ENCODE measurements around the gene CSNK2A2. TPM values are rescaled to one million over a fixed set of nuclear protein-coding genes. Genes with fewer than 3 reads are reported as not detected.

CSNK2A2 gene
- total and polyA plus RNA-seq, 10 of the 15 experiments (the other 5 are each of a cell fraction or from before 2014, with no cell fraction given): 17.4 to 79.1 (median 29.4) TPM

- no peak for FAIRE-seq
- ChIA-PET CTCF (interaction anchor here (1.4 to 13.7 kb wide), 3 partner anchors 8 to 20 kb away, joined by 5 to 186 read pairs (median 14); partner anchors contain the start of gene CFAP20), RAD21 (ENCODE audit: unreplicated experiment) (interaction anchor here (1.1 to 4.4 kb wide), 2 partner anchors 10 to 17 kb away, joined by 3 to 61 read pairs; partner anchors contain the start of gene CFAP20), POLR2A (interaction anchor here (0.6 kb wide), 1 partner anchor 70 kb away, joined by 3 read pairs; no protein-coding TSS in a partner anchor), SMC1A (ENCODE audit: uncharacterized antibody, unreplicated experiment) (interaction anchor here (1.0 to 2.1 kb wide), 3 partner anchors 10 to 17 kb away, joined by 3 to 6 read pairs (median 6); no protein-coding TSS in a partner anchor)
- Histone ChIP-seq H3K9me3 (replicated peaks; ENCODE audit: control insufficient read depth, insufficient read depth, low read length) (no peaks in the 10 kb centered on the region), H3K4me1 (ENCODE audit: control insufficient read depth, insufficient read depth, low read length) (peaks cover 12% of the 10 kb centered on the region), H3K36me3 (ENCODE audit: control insufficient read depth in 2 of 2, insufficient read depth in 2 of 2, low read length in 1 of 2) (peaks cover 8 to 11% of the 10 kb centered on the region in 2 experiments), H3K79me2 (ENCODE audit: control insufficient read depth, insufficient read depth, low read length) (peaks cover 37% of the 10 kb centered on the region), H2AFZ (ENCODE audit: control insufficient read depth, low read depth, low read length) (no peak overlapping the region), H3K4me2 (ENCODE audit: control insufficient read depth, insufficient read depth) (no peak overlapping the region), H3K27ac (ENCODE audit: control insufficient read depth, insufficient read depth) (no peak overlapping the region), H3K9ac (ENCODE audit: control insufficient read depth, insufficient read depth, low read length) (no peak overlapping the region), H4K20me1 (ENCODE audit: control insufficient read depth, insufficient read depth) (no peaks in the 10 kb centered on the region; the same call in 1 of the 2 replicates), H3K4me3 (no peak overlapping the region), H3K27me3 (replicated peaks in 1 of 2; ENCODE audit: control insufficient read depth in 2 of 2, insufficient read depth in 2 of 2, low read length in 1 of 2) (no peaks in the 10 kb centered on the region)
- no peak for DNase-seq (ENCODE audit: low read depth, low spot score)
- no peak for TF ChIP-seq NFYA (IDR thresholded peaks at IDR 0.05; ENCODE audit: borderline replicate concordance, low read depth, low read length)
- no peak for TF ChIP-seq MTA3 (IDR thresholded peaks at IDR 0.05; ENCODE audit: borderline replicate concordance, low read length)
- no peak for TF ChIP-seq PAX8 (IDR thresholded peaks at IDR 0.05)
- TF ChIP-seq CTCF (IDR thresholded peaks at IDR 0.05 in 2 of 3, conservative IDR thresholded peaks at IDR 0.05 in 1 of 3; ENCODE audit: control insufficient read depth in 2 of 3, extremely low read depth in 1 of 3, insufficient read depth in 1 of 3, low read depth in 3 of 3, low read length in 3 of 3): no peak
- TF ChIP-seq HSF1 (IDR thresholded peaks at IDR 0.05; ENCODE audit: low read depth, low read length): no peak
- WGBS (ENCODE audit: insufficient coverage, insufficient replicate concordance, low lambda C conversion rate, missing lambda C conversion rate): 87% methylated on average over 8 of the region's 8 CpGs
- ATAC-seq: no peak
- intact Hi-C loops (cut with micrococcal nuclease; ENCODE audit: unreplicated experiment): no loop called here
- BruUV-seq (replicated peaks): no TSS peak
- in situ Hi-C loops (cut with MboI): no loop called here
Observed at GRCh38 chr16:58119509-58119845, 78.4 kb downstream of the CSNK2A2 start.

All from GM12878 (cell line).